Thyroid gland (tissue), 4 donors: Measurements from ENCODE around the gene RPN2. TPM values are rescaled to one million over a fixed set of nuclear protein-coding genes. Genes with fewer than 3 reads are reported as not detected.
"Not testable (repeated sequence)": the region's sequence is repeated elsewhere in the genome, so short reads cannot be mapped to it uniquely, and the experiment has no call there.

Source experiments
- DNase-seq, 2 donors: peaks; one replicate each; pipeline ENCODE4 v3.0.0-alpha.2; 2019
- H3K27ac ChIP-seq, 3 donors: fragments of 200-600 bp; sonication (generic); 1 replicate in 2 of 3; 2 replicates in 1 of 3; pipeline ENCODE4 v1.5.1; 2016 to 2019; ENCODE audit warnings: mild to moderate bottlenecking in 1 of 3, moderate library complexity in 1 of 3
- H3K27me3 ChIP-seq: fragments of 200-600 bp; sonication (generic); one replicate; pipeline ENCODE4 v1.5.1; 2019
- H3K36me3 ChIP-seq, 2 donors: fragments of 200-600 bp; sonication (generic); one replicate each; pipeline ENCODE4 v1.5.1; 2016 to 2019
- H3K4me1 ChIP-seq, 2 donors: fragments of 200-600 bp; sonication (generic); one replicate each; pipeline ENCODE4 v1.5.1; 2017 to 2019
- H3K4me3 ChIP-seq, 3 donors: fragments of 200-600 bp; sonication (generic); replicated peaks in 1 of 3; 1 replicate in 2 of 3; 2 replicates in 1 of 3; pipeline ENCODE4 v1.5.1; 2016; ENCODE audit warnings: mild to moderate bottlenecking in 1 of 3
- H3K9me3 ChIP-seq: fragments of 200-600 bp; sonication (generic); one replicate; pipeline ENCODE4 v1.5.1; 2017
- CTCF ChIP-seq, 6 experiments: fragments of 200-600 bp in 3 of 6; fragments of 450-650 bp in 3 of 6; sonication (generic) in 3 of 6; IDR thresholded peaks; one replicate each; pipeline ENCODE4 v1.5.1; 2016 to 2019; ENCODE audit warnings: antibody characterized with exemption in 6 of 6, mild to moderate bottlenecking in 2 of 6, inconsistent platforms in 1 of 6, moderate library complexity in 1 of 6
- POLR2A ChIP-seq, 2 donors: fragments of 450-650 bp; IDR thresholded peaks; one replicate each; pipeline ENCODE4 v1.6.1; 2017; ENCODE audit warnings: antibody characterized with exemption in 2 of 2, mild to moderate bottlenecking in 2 of 2, moderate library complexity in 1 of 2
- WGBS, 2 donors: methylation state at CpG; one replicate each; pipeline ENCODE4 v1.1.5; 2017; 5-methylcytosine and 5-hydroxymethylcytosine counted together
- intact Hi-C: fragments of 100-400 bp; cut with DNase I; formaldehyde crosslinking; loops from one replicate; pipeline ENCODE4 v1.15.1; 2023
- total RNA-seq, 4 donors: library from RNA; depleted of rRNA; stranded (reverse); fragments of >200 nt; gene quantifications; one replicate each; pipeline ENCODE4 v1.2.3, GENCODE V29; 2016

Gene RPN2
- total RNA-seq, 4 donors from 2014 or later, result 175 to 342 (median 296) TPM

GRCh38 chr20:37144856-37145404, 34.2 kb upstream of the RPN2 start:
- H3K4me3 ChIP-seq, result no peak overlapping the region
- WGBS, 2 donors, result 91 to 95% methylated on average over 8 of the region's 8 CpGs

GRCh38 chr20:37147250-37147649, 31.9 kb upstream of the RPN2 start:
- Histone ChIP-seq H3K27ac (no peak overlapping the region), H3K9me3 (no peaks in the 10 kb centered on the region), H3K4me1 (no peaks in the 10 kb centered on the region), H3K27me3 (no peaks in the 10 kb centered on the region), H3K4me3 (no peak overlapping the region), H3K36me3 (no peaks in the 10 kb centered on the region)
- no peak for TF ChIP-seq CTCF (IDR thresholded peaks at IDR 0.05)
- no peak for TF ChIP-seq POLR2A (IDR thresholded peaks at IDR 0.05)
- intact Hi-C loops, result no loop called here
- 94 to 97% methylated on average over 6 of the region's 6 CpGs for WGBS, 2 donors
- no peak for DNase-seq

More at GRCh38 chr20:37144856-37145404, 34.2 kb upstream of the RPN2 start:
- H3K27ac ChIP-seq, result no peak overlapping the region
- no peak for DNase-seq
- no peaks in the 10 kb centered on the region for H3K36me3 ChIP-seq
- intact Hi-C loops, result no loop called here
- TF ChIP-seq CTCF (IDR thresholded peaks at IDR 0.05) (no peak), POLR2A (IDR thresholded peaks at IDR 0.05) (no peak)
- no peaks in the 10 kb centered on the region for H3K4me1 ChIP-seq
- no peaks in the 10 kb centered on the region for H3K9me3 ChIP-seq
- H3K27me3 ChIP-seq, result no peaks in the 10 kb centered on the region

GRCh38 chr20:37150864-37151263, 28.3 kb upstream of the RPN2 start:
- DNase-seq, H3K4me3 ChIP-seq, H3K9me3 ChIP-seq, H3K27ac ChIP-seq, H3K4me1 ChIP-seq, H3K27me3 ChIP-seq, H3K36me3 ChIP-seq, intact Hi-C loops: not testable (repeated sequence)
- 93 to 98% methylated on average over 6 to 9 of the region's 33 CpGs for WGBS, 2 donors

GRCh38 chr20:37151529-37151928, 27.6 kb upstream of the RPN2 start:
- no peak for TF ChIP-seq CTCF (IDR thresholded peaks at IDR 0.05)
- no peak for TF ChIP-seq POLR2A (IDR thresholded peaks at IDR 0.05)
- H3K9me3 ChIP-seq, result no peaks in the 10 kb centered on the region
- intact Hi-C loops, result no loop called here
- H3K27ac ChIP-seq, result no peak overlapping the region
- WGBS, 2 donors, result 80 to 94% methylated on average over 3 to 4 of the region's 4 CpGs
- no peaks in the 10 kb centered on the region for H3K27me3 ChIP-seq
- no peaks in the 10 kb centered on the region for H3K36me3 ChIP-seq
- H3K4me3 ChIP-seq, result no peak overlapping the region
- no peak for DNase-seq
- no peaks in the 10 kb centered on the region for H3K4me1 ChIP-seq

- H3K4me3 ChIP-seq, result no peak overlapping the region
- DNase-seq, result no peak
- H3K4me1 ChIP-seq, result no peaks in the 10 kb centered on the region
- TF ChIP-seq CTCF (IDR thresholded peaks at IDR 0.05) (no peak), POLR2A (IDR thresholded peaks at IDR 0.05) (no peak)
- no peak overlapping the region for H3K27ac ChIP-seq
- no peaks in the 10 kb centered on the region for H3K9me3 ChIP-seq
- H3K36me3 ChIP-seq, result no peaks in the 10 kb centered on the region
- WGBS, 2 donors, result 92 to 94% methylated on average over 7 of the region's 7 CpGs
- intact Hi-C loops, result no loop called here
- no peaks in the 10 kb centered on the region for H3K27me3 ChIP-seq
These were observed 26.8 kb upstream of the RPN2 start for GRCh38 chr20:37152284-37152683.
